ENCODE measurements around the gene MAP3K8. TPM values are rescaled to one million over a fixed set of nuclear protein-coding genes. Genes with fewer than 3 reads are reported as not detected.

Gene MAP3K8
- polyA plus RNA-seq, 1 experiment, result 13.7 TPM

- no peaks in the 10 kb centered on the region for H3K36me3 ChIP-seq (ENCODE audit: control insufficient read depth, insufficient read depth, low read length)
- POLR2A ChIA-PET, result no interaction called here
- CTCF ChIA-PET, result no interaction called here
- no peak for DNase-seq (ENCODE audit: low read depth)
- H3K27me3 ChIP-seq (ENCODE audit: control insufficient read depth, insufficient read depth, low read length), result no peaks in the 10 kb centered on the region
- no peak overlapping the region for H3K4me3 ChIP-seq (ENCODE audit: low read depth, low read length)
- TF ChIP-seq CTCF (IDR thresholded peaks at IDR 0.05; ENCODE audit: insufficient read depth, low read depth, low read length), result no peak
Measured at GRCh38 chr10:30425336-30426075, 8.5 kb upstream of the MAP3K8 start.

- no peaks in the 10 kb centered on the region for H3K27me3 ChIP-seq (ENCODE audit: control insufficient read depth, insufficient read depth, low read length)
- no peak for TF ChIP-seq CTCF (IDR thresholded peaks at IDR 0.05; ENCODE audit: insufficient read depth, low read depth, low read length)
- POLR2A ChIA-PET, result no interaction called here
- DNase-seq (ENCODE audit: low read depth), result no peak
- H3K36me3 ChIP-seq (ENCODE audit: control insufficient read depth, insufficient read depth, low read length), result no peaks in the 10 kb centered on the region
- no peak overlapping the region for H3K4me3 ChIP-seq (ENCODE audit: low read depth, low read length)
- CTCF ChIA-PET, result interaction anchor here (0.7 to 2.0 kb wide), 6 partner anchors 10 to 170 kb away, joined by 3 to 4 read pairs (median 3); no protein-coding TSS in a partner anchor
Measured at GRCh38 chr10:30430544-30431298, 3.3 kb upstream of the MAP3K8 start.

GRCh38 chr10:30431435-30431911 lies 2.5 kb upstream of the MAP3K8 start:
- Histone ChIP-seq H3K27me3 (ENCODE audit: control insufficient read depth, insufficient read depth, low read length) (no peaks in the 10 kb centered on the region), H3K4me3 (ENCODE audit: low read depth, low read length) (no peak overlapping the region), H3K36me3 (ENCODE audit: control insufficient read depth, insufficient read depth, low read length) (no peaks in the 10 kb centered on the region)
- ChIA-PET POLR2A (no interaction called here), CTCF (interaction anchor here (1.2 to 1.4 kb wide), 3 partner anchors 11 to 169 kb away, joined by 3 read pairs; no protein-coding TSS in a partner anchor)
- DNase-seq (ENCODE audit: low read depth), result no peak
- TF ChIP-seq CTCF (IDR thresholded peaks at IDR 0.05; ENCODE audit: insufficient read depth, low read depth, low read length), result no peak

GRCh38 chr10:30432622-30433305 lies 1.2 kb upstream of the MAP3K8 start:
- TF ChIP-seq CTCF (IDR thresholded peaks at IDR 0.05; ENCODE audit: insufficient read depth, low read depth, low read length), result no peak
- H3K4me3 ChIP-seq (ENCODE audit: low read depth, low read length), result peak overlapping the region; percentile 88
- H3K36me3 ChIP-seq (ENCODE audit: control insufficient read depth, insufficient read depth, low read length), result no peaks in the 10 kb centered on the region
- no peaks in the 10 kb centered on the region for H3K27me3 ChIP-seq (ENCODE audit: control insufficient read depth, insufficient read depth, low read length)
- ChIA-PET CTCF (interaction anchor here (1.0 kb wide), 1 partner anchor 101 kb away, joined by 4 read pairs; no protein-coding TSS in a partner anchor), POLR2A (interaction anchor here (1.1 to 2.1 kb wide), 2 partner anchors 13 to 59 kb away, joined by 3 to 6 read pairs; no protein-coding TSS in a partner anchor)
- no peak for DNase-seq (ENCODE audit: low read depth)

Data from BJ (cell line).